Rectal smooth muscle tissue (tissue), 1 donor: ENCODE data around the gene NAGS.
"Not testable (repeated sequence)": the region's sequence is repeated elsewhere in the genome, so short reads cannot be mapped to it uniquely, and the experiment has no call there.

Source experiments
- H3K27ac ChIP-seq: one replicate; pipeline ENCODE4 v1.7.0; 2013; ENCODE audit warnings: low read depth, low read length, inconsistent platforms
- H3K27me3 ChIP-seq: one replicate; pipeline ENCODE4 v1.7.0; 2013; ENCODE audit warnings: low read length; ENCODE audit not compliant: control insufficient read depth, insufficient read depth
- H3K36me3 ChIP-seq: one replicate; pipeline ENCODE4 v1.7.0; 2013; ENCODE audit warnings: low read length; ENCODE audit not compliant: control insufficient read depth, insufficient read depth
- H3K4me1 ChIP-seq: one replicate; pipeline ENCODE4 v1.7.0; 2013; ENCODE audit warnings: low read length; ENCODE audit not compliant: control insufficient read depth, insufficient read depth
- H3K4me3 ChIP-seq: one replicate; pipeline ENCODE4 v1.7.0; 2013; ENCODE audit warnings: low read length
- H3K9ac ChIP-seq: one replicate; pipeline ENCODE4 v1.7.0; 2013; ENCODE audit warnings: low read length

The NAGS gene

DNA sequence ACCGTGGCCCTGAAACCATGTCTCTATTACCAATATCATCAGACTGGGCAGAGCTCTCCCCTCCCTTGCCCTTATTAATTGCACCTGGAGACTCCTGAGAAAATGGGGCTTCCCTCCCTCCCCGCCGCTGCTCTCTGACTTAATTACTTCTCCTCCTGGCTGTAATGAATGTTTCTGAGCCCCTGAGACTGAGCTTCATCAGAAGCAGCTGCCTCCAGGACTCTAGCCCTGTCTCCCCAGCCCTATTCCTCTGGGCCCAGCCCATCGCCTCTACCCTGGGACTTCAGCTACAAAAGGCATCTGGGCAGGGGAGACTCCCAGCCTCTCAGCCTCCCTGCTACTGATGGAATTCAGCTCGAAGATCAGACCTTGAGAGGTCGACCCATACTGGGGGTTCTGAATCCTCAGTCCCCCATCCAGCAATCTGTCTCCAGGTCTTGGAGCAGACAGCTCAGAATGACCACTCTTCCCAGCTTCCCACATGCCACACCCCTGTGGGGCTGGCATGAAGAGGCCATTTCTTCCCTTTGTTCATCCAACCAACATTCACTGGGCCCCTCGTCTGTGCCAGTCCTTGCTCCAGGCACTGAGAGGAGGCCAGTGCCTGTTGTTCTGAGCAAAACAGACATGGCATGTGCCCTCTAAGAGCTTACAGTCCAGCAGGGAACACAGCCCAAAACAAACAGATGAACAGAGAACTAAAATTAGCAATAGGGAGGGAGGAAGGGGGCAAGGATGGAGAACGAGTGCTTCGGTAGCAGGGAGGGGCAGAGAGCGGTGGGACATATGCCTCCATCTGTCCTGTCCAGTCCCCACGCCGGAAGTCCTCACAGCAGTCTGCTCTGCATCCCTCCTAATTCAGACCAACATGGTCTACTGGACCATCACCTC, 17.0 kb upstream of the NAGS start:
- Histone ChIP-seq H3K4me1 (no peaks in the 10 kb centered on the region), H3K27ac (no peak overlapping the region), H3K36me3 (no peaks in the 10 kb centered on the region), H3K27me3 (peaks cover 21% of the 10 kb centered on the region), H3K9ac (no peak overlapping the region), H3K4me3 (no peak overlapping the region)

- H3K4me3 ChIP-seq = no peak overlapping the region
- no peaks in the 10 kb centered on the region for H3K36me3 ChIP-seq
- H3K4me1 ChIP-seq = no peaks in the 10 kb centered on the region
- H3K27ac ChIP-seq = no peak overlapping the region
- peaks cover 17% of the 10 kb centered on the region for H3K27me3 ChIP-seq
- H3K9ac ChIP-seq = no peak overlapping the region
These were observed 16.1 kb upstream of the NAGS start for GRCh38 chr17:43988301-43988700.

DNA sequence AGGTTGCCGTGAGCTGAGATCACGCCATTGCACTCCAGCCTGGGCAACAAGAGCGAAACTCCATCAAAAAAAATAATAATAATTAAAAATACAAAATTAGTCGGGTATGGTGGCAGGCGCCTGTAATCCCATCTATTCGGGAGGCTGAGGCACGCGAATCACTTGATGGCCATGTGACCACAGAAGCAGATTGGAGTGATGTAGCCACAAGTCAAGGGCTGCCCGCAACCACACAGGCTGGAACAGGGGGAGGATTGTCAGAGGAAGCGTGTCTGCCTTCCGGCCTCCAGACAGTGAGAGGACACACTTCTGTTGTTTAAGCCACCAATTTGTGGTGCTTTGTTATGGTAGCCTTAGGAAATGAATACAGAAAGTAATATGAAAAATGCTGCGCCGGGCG, 11.8 kb upstream of the NAGS start:
- H3K27ac ChIP-seq = no peak overlapping the region
- no peaks in the 10 kb centered on the region for H3K36me3 ChIP-seq
- H3K4me1 ChIP-seq = no peaks in the 10 kb centered on the region
- no peak overlapping the region for H3K4me3 ChIP-seq
- peaks cover 6% of the 10 kb centered on the region for H3K27me3 ChIP-seq
- no peak overlapping the region for H3K9ac ChIP-seq

DNA sequence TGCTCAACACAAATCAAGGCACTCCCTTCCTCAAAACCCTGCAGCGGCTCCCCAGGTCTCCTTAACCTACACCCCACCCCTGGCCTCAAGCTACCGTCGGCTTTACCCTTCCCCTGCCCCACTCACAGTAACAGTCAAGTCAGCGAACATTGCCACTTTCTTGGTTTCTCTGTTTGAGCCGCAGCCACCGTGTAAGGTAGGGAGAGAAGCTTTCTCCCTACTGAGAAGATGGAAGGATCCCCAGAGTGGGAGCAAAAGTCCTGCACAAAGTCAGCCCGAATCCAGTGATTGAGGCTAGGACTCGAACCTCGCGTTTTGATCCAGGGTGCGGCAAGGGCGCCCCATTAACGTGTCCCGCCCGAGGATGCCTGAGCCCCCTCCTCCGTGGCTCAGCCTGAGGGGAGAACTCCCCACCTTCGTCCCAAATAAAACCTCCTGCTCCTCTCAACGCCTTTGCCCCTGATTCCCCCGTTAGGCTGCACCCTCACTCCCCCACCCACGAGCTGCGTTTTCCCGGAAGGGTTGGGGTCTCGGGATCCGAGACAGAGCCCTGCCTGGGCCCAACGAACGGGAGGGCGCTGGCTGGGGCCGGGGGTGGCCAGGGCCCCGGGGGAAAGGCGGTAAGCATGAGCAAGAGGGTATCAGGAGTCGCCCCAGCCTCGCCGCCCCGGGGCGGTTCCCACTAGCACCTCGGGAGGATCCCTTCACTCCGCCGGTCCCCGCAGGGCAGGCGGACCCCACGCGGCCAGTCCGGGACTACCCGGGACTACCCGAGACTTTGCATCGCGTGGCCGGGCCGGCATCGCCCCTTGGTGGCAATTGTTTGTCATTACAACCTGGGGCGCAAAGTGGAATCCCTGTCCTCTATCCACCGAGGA, 9.9 kb upstream of the NAGS start:
- no peak overlapping the region for H3K9ac ChIP-seq

DNA sequence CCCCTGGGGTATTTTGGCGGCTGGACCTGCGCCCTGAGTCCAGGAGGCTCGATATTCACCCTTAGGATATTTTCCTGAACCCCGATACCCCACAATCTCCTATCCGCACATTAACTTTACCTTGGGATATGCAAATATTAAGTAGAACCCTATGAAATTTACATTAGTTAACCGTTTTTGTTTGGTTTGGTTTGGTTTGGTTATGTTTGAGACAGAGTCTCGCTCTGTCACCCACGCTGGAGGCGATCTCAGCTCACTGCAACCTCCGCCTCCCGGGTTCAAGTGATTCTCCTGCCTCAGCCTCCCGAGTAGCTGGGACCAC, 9.3 kb upstream of the NAGS start:
- no peak overlapping the region for H3K4me3 ChIP-seq
- H3K27me3 ChIP-seq = peaks cover 3% of the 10 kb centered on the region
- no peaks in the 10 kb centered on the region for H3K36me3 ChIP-seq
- H3K27ac ChIP-seq = no peak overlapping the region
- H3K4me1 ChIP-seq = no peaks in the 10 kb centered on the region
- no peak overlapping the region for H3K9ac ChIP-seq

More for the DNA sequence above, 9.9 kb upstream of the NAGS start:
- Histone ChIP-seq H3K4me1 (no peaks in the 10 kb centered on the region), H3K36me3 (no peaks in the 10 kb centered on the region), H3K27me3 (peaks cover 3% of the 10 kb centered on the region), H3K4me3 (peak overlapping the region; percentile 26), H3K27ac (no peak overlapping the region)

- H3K4me3 ChIP-seq, H3K9ac ChIP-seq, H3K36me3 ChIP-seq, H3K27ac ChIP-seq, H3K27me3 ChIP-seq, H3K4me1 ChIP-seq: not testable (repeated sequence)
These were observed 7.2 kb upstream of the NAGS start for GRCh38 chr17:43997180-43997579.

- H3K9ac ChIP-seq = no peak overlapping the region
- H3K27me3 ChIP-seq = peaks cover 3% of the 10 kb centered on the region
- no peak overlapping the region for H3K4me3 ChIP-seq
- no peaks in the 10 kb centered on the region for H3K4me1 ChIP-seq
- no peaks in the 10 kb centered on the region for H3K36me3 ChIP-seq
- H3K27ac ChIP-seq = no peak overlapping the region
These were observed 5.9 kb upstream of the NAGS start for GRCh38 chr17:43998552-43998951.

- Histone ChIP-seq H3K27me3 (peaks cover 3% of the 10 kb centered on the region), H3K4me1 (no peaks in the 10 kb centered on the region), H3K27ac (no peak overlapping the region), H3K4me3 (no peak overlapping the region), H3K36me3 (no peaks in the 10 kb centered on the region), H3K9ac (no peak overlapping the region)
These were observed 5.4 kb upstream of the NAGS start for GRCh38 chr17:43999024-43999423.

DNA sequence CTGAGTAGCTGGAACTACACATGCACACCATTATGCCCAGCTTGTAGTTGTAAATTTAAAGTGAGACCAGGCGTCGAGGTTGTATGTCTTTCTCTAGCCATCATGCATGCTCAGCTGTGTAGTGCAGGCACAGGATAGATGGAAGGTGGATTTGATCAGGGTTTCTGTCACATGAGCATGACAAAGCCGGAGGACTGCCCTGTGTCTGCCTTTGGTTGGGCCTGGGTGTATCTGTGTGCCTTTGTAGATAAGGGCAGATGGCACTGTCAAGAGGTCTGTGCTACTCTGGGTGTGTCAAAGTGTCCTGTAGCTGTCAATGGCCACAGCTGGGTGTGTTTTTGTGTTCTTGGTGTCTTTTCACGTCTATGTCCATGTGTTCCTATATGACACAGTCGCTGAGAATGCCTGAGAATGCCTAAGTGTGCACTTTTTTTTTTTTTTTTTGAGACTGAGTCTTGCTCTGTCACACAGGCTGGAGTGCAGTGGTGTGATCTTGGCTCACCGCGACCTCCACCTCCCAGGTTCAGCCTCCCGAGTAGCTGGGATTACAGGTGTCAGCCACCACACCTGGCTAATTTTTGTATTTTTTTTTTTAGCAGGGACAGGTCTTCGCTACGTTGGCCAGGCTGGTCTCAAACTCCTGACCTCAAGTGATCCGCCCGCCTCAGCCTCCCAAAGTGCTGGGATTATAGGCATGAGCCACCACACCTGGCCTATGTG, 4.1 kb upstream of the NAGS start:
- Histone ChIP-seq H3K4me3 (no peak overlapping the region), H3K27me3 (peaks cover 5% of the 10 kb centered on the region), H3K4me1 (no peaks in the 10 kb centered on the region), H3K36me3 (no peaks in the 10 kb centered on the region), H3K9ac (no peak overlapping the region), H3K27ac (no peak overlapping the region)

GRCh38 chr17:44000871-44001460, 3.5 kb upstream of the NAGS start:
- Histone ChIP-seq H3K4me1 (no peaks in the 10 kb centered on the region), H3K27ac (no peak overlapping the region), H3K4me3 (no peak overlapping the region), H3K27me3 (peaks cover 12% of the 10 kb centered on the region), H3K36me3 (no peaks in the 10 kb centered on the region), H3K9ac (no peak overlapping the region)

DNA sequence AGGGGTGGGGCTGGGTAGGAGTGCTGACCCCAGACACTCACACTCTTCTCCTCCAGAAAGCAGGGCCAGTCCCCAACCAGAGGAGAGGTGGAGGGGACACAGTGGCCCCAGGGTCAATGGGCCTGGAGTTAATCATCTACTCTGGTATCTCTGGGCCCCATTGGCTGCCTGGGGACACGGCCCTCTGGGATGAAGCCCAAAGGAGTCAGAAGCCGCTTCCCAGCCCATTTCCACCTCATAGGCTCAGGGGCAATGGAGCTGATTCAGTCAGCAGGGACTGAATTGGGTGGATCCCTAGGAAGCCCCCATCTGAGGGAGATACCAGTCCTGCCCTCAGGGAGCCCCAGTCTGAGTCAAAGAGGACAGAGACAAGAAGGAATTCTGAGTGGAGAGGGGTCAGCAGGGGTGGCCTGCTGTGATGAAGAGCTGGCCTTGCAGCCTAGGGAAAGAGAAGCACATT, 2.9 kb upstream of the NAGS start:
- no peak overlapping the region for H3K9ac ChIP-seq
- no peak overlapping the region for H3K4me3 ChIP-seq
- no peaks in the 10 kb centered on the region for H3K36me3 ChIP-seq
- H3K4me1 ChIP-seq = no peaks in the 10 kb centered on the region
- H3K27me3 ChIP-seq = peaks cover 12% of the 10 kb centered on the region
- no peak overlapping the region for H3K27ac ChIP-seq
